GM18502 (cell line): Measurements from ENCODE around the gene PRAMEF27.
"Not testable (repeated sequence)": the region's sequence is repeated elsewhere in the genome, so short reads cannot be mapped to it uniquely, and the experiment has no call there.

Source experiments
- ATAC-seq: cut with Tn5 transposase; IDR thresholded peaks from one replicate; pipeline ENCODE4 v1.9.1; 2021; ENCODE audit warnings: mild to moderate bottlenecking; ENCODE audit not compliant: unreplicated experiment, poor library complexity

Gene PRAMEF27

DNA sequence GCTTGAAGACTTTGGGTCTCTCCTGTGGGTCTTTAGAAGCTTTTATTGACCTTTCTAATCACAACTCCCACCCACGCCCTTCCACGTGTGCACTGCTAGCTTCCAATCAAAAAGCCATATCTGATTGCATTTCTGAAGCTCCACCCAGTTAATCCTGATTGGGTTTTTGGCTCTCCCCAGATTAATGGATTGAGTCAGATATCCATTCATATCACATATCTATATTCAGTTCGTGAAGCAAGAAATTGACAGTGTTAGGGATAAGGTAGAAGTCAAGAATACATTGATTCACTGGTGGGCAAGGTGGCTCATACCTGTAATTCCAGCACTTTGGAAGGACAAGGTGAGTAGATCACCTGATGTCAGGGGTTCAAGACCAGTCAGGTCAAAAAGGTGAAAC is at the start of gene PRAMEF27:
Gene PRAMEF27 (minus strand): TSS at position 101 of the 400 bp plus-strand sequence. CDS start 2,916 bp downstream, outside the sequence.
- not testable (repeated sequence) for ATAC-seq

DNA sequence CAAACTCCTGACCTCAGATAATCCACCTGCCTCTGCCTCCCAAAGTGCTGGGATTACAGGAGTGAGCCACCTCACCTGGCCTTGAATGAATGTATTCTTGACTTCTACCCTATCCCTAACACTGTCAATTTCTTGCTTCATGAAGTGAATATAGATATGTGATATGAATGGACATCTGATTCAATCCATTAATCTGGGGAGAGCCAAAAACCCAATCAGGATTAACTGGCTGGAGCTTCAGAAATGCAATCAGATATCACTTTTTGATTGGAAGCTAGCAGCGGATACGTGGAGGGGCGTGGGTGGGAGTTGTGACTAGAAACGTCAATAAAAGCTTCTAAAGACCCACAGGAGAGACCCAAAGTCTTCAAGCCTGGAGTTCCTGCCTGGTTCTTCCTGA is 14.1 kb upstream of the PRAMEF27 start, which contains the start of gene PRAMEF25:
Gene PRAMEF25 (plus strand): TSS at position 301 of the 400 bp plus-strand sequence. CDS start 2,920 bp downstream, outside the sequence.
- ATAC-seq = not testable (repeated sequence)

DNA sequence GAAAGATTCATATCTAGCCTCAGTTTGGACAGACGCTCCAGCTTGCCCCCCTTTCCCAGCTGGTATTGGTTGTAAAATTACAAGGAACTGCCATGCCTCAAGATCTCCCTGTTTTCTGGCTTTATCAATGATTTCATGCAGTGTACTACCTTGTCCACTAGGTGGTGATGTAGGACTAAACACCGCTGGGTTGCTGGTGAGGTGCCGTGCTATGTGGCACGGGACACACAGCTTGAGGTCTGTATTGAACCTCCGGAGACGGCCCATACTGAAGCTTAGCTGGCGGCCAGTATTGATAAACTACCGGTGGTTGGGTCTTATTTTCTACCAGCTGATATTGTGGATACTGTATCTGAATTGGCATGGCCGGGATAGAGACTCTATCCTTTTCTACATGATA is 36.5 kb downstream of the PRAMEF27 start:
- ATAC-seq = not testable (repeated sequence)

DNA sequence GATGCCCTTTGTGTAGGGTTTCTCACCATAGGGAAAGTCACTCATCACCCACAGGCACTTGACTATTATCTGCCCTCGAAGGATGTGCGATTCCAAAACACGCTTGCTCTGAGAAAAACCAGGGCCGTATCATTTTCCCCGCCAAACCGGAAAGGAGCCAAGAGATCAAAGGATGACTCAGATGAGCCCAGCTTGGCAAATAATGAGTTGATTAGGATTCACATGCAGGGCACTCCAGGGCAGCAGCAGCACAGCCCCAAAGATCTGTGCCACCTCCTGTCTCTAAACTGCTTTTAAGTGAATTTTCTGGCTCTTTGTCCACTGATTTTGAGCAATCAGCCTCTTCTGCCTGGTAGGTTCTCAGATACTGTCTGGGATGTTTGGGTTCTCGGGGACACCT is 44.4 kb downstream of the PRAMEF27 start:
- not testable (repeated sequence) for ATAC-seq

DNA sequence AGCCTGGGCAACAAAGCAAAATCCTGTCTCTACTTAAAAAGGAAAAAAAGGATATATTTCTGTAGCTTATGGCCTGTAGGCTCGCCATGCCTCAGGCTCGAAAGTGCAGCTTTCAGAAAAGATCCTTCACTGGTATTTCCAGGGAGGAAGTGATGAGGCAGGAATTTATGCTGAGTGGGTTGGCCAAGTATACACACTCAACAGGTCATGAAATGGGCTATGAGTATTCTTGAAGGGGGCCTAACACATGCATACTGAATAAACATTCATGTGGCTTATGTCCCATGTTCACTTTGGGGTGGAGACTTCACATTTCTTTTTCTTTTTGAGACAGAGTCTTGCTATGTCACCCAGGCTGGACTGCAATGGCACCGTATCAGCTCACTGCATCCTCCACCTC is 47.0 kb downstream of the PRAMEF27 start:
- ATAC-seq = not testable (repeated sequence)

DNA sequence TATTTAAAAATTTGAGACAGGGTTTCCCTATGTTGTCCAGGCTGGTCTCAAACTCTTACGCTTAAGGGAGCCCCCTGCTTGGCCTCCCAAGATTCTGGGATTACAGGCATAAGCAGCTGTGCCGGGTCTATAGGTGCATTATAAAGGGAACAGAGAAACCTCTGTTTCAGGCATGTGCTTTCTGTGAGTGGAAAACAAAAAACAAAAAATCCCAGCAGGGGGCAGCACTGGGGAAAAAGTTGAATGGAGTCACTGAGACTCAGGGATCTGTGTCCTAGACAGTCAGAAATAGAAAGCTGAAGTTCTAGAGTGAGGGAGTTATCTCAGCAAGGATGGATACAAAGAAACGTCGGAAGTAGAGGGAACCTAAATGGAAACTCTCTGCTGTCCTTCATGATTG is 50.6 kb downstream of the PRAMEF27 start:
- not testable (repeated sequence) for ATAC-seq
